ENCODE data around the gene FMO1. TPM values are rescaled to one million over a fixed set of nuclear protein-coding genes. Genes with fewer than 3 reads are reported as not detected.

Gene FMO1
- total and polyA plus RNA-seq, 2 donors (not counting 1 experiment from before 2014, with no cell fraction given) = 0.48 TPM; not detected in 1

- Mint-ChIP-seq H3K4me3 (peak overlapping the region; percentile 67), H3K4me1 (peaks cover 33% of the 10 kb centered on the region), H3K27ac (peak overlapping the region; percentile 56), H3K9me3 (ENCODE audit: insufficient read depth) (no peaks in the 10 kb centered on the region), H3K27me3 (peaks cover 2% of the 10 kb centered on the region)
- H3K27ac ChIP-seq (ENCODE audit: low read length in 2 of 2) = peak overlapping the region; percentile 3 to 52
- intact Hi-C loops (cut with micrococcal nuclease) = no loop called here
- H3K4me1 ChIP-seq (ENCODE audit: control insufficient read depth in 2 of 2, insufficient read depth in 2 of 2, low read length in 2 of 2) = peaks cover 16 to 23% of the 10 kb centered on the region in 2 donors
- ChIA-PET CTCF (no interaction called here), POLR2A (no interaction called here)
- H3K4me3 ChIP-seq (ENCODE audit: control extremely low read depth in 1 of 5, extremely low read depth in 1 of 5, insufficient read depth in 1 of 5, low read depth in 2 of 5, low read length in 4 of 5) = peak overlapping the region in 1 of 5 experiments; percentile 34
- no peaks in the 10 kb centered on the region for H3K79me2 ChIP-seq (ENCODE audit: control insufficient read depth, insufficient read depth, low read length)
- peaks cover 0 to 1% (median 0%) of the 10 kb centered on the region in 3 donors for H3K9me3 ChIP-seq (ENCODE audit: control extremely low read depth in 1 of 3, control insufficient read depth in 2 of 3, insufficient read depth in 1 of 3, low read length in 2 of 3)
- TF ChIP-seq, protein P1, sequence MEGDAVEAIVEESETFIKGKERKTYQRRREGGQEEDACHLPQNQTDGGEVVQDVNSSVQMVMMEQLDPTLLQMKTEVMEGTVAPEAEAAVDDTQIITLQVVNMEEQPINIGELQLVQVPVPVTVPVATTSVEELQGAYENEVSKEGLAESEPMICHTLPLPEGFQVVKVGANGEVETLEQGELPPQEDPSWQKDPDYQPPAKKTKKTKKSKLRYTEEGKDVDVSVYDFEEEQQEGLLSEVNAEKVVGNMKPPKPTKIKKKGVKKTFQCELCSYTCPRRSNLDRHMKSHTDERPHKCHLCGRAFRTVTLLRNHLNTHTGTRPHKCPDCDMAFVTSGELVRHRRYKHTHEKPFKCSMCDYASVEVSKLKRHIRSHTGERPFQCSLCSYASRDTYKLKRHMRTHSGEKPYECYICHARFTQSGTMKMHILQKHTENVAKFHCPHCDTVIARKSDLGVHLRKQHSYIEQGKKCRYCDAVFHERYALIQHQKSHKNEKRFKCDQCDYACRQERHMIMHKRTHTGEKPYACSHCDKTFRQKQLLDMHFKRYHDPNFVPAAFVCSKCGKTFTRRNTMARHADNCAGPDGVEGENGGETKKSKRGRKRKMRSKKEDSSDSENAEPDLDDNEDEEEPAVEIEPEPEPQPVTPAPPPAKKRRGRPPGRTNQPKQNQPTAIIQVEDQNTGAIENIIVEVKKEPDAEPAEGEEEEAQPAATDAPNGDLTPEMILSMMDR (IDR thresholded peaks at IDR 0.05) = no peak
- no peak for TF ChIP-seq EZH2 (IDR thresholded peaks at IDR 0.05; ENCODE audit: borderline replicate concordance, insufficient read depth, low read depth, low read length, poor library complexity, severe bottlenecking)
- no peaks in the 10 kb centered on the region for H3K36me3 ChIP-seq (replicated peaks in 1 of 2; ENCODE audit: control extremely low read depth in 1 of 2, control insufficient read depth in 1 of 2, extremely low read depth in 1 of 2, insufficient read depth in 2 of 2, low read length in 1 of 2)
- peak overlapping the region; percentile 9 for H3K9ac ChIP-seq (ENCODE audit: low read length)
- H3K4me2 ChIP-seq (replicated peaks; ENCODE audit: low read depth, low read length, poor library complexity, severe bottlenecking) = peak overlapping the region; percentile 51
- peak; percentile 7 for DNase-seq
- no peaks in the 10 kb centered on the region for H4K20me1 ChIP-seq (ENCODE audit: control insufficient read depth, insufficient read depth, low read length, poor library complexity, severe bottlenecking)
- H2AFZ ChIP-seq (ENCODE audit: insufficient read depth, low read depth, low read length, poor library complexity, severe bottlenecking) = peak overlapping the region; percentile 68
- 33% methylated on average over 1 of the region's 2 CpGs for WGBS (ENCODE audit: insufficient coverage)
- no peaks in the 10 kb centered on the region for H3K27me3 ChIP-seq (replicated peaks in 1 of 4; ENCODE audit: control extremely low read depth in 1 of 4, control insufficient read depth in 3 of 4, insufficient read depth in 4 of 4, low read length in 3 of 4)
- no peak for ATAC-seq (ENCODE audit: low read depth)
Measured at GRCh38 chr1:171279234-171279633, 30.9 kb downstream of the FMO1 start.

GRCh38 chr1:171279678-171280077 lies 31.4 kb downstream of the FMO1 start:
- Histone ChIP-seq H3K27me3 (replicated peaks in 1 of 4; ENCODE audit: control extremely low read depth in 1 of 4, control insufficient read depth in 3 of 4, insufficient read depth in 4 of 4, low read length in 3 of 4) (no peaks in the 10 kb centered on the region), H3K79me2 (ENCODE audit: control insufficient read depth, insufficient read depth, low read length) (no peaks in the 10 kb centered on the region), H4K20me1 (ENCODE audit: control insufficient read depth, insufficient read depth, low read length, poor library complexity, severe bottlenecking) (no peaks in the 10 kb centered on the region), H3K4me1 (ENCODE audit: control insufficient read depth in 2 of 2, insufficient read depth in 2 of 2, low read length in 2 of 2) (peaks cover 16 to 23% of the 10 kb centered on the region in 2 donors), H3K9me3 (ENCODE audit: control extremely low read depth in 1 of 3, control insufficient read depth in 2 of 3, insufficient read depth in 1 of 3, low read length in 2 of 3) (peaks cover 0 to 1% (median 0%) of the 10 kb centered on the region in 3 donors), H3K27ac (ENCODE audit: low read length in 2 of 2) (peak overlapping the region; percentile 3 to 52), H2AFZ (ENCODE audit: insufficient read depth, low read depth, low read length, poor library complexity, severe bottlenecking) (peak overlapping the region; percentile 68), H3K36me3 (replicated peaks in 1 of 2; ENCODE audit: control extremely low read depth in 1 of 2, control insufficient read depth in 1 of 2, extremely low read depth in 1 of 2, insufficient read depth in 2 of 2, low read length in 1 of 2) (no peaks in the 10 kb centered on the region), H3K4me3 (ENCODE audit: control extremely low read depth in 1 of 5, extremely low read depth in 1 of 5, insufficient read depth in 1 of 5, low read depth in 2 of 5, low read length in 4 of 5) (peak overlapping the region in 1 of 5 experiments; percentile 34), H3K4me2 (replicated peaks; ENCODE audit: low read depth, low read length, poor library complexity, severe bottlenecking) (peak overlapping the region; percentile 51), H3K9ac (ENCODE audit: low read length) (peak overlapping the region; percentile 9)
- DNase-seq (peak; percentile 6), ATAC-seq (ENCODE audit: low read depth) (no peak)
- Mint-ChIP-seq H3K27me3 (peaks cover 2% of the 10 kb centered on the region), H3K4me3 (peak overlapping the region; percentile 67), H3K9me3 (ENCODE audit: insufficient read depth) (no peaks in the 10 kb centered on the region), H3K4me1 (peaks cover 33% of the 10 kb centered on the region), H3K27ac (peak overlapping the region; percentile 56)
- POLR2A ChIA-PET = no interaction called here
- 10% methylated on average over 2 of the region's 3 CpGs for WGBS (ENCODE audit: insufficient coverage)
- TF ChIP-seq EZH2 (IDR thresholded peaks at IDR 0.05; ENCODE audit: borderline replicate concordance, insufficient read depth, low read depth, low read length, poor library complexity, severe bottlenecking) = no peak
- TF ChIP-seq, protein P1 (IDR thresholded peaks at IDR 0.05) = no peak
- intact Hi-C loops (cut with micrococcal nuclease) = no loop called here
- CTCF ChIA-PET = no interaction called here

Data from B cell (primary cell).